Measurements from ENCODE around the gene NDUFB10.

NDUFB10 gene

GRCh38 chr16:1977875-1978268 is 18.5 kb downstream of the NDUFB10 start:
- no peak for DNase-seq (ENCODE audit: low spot score)
- TF ChIP-seq CTCF (IDR thresholded peaks at IDR 0.05; ENCODE audit: extremely low read depth, missing control alignments) = no peak

DNA sequence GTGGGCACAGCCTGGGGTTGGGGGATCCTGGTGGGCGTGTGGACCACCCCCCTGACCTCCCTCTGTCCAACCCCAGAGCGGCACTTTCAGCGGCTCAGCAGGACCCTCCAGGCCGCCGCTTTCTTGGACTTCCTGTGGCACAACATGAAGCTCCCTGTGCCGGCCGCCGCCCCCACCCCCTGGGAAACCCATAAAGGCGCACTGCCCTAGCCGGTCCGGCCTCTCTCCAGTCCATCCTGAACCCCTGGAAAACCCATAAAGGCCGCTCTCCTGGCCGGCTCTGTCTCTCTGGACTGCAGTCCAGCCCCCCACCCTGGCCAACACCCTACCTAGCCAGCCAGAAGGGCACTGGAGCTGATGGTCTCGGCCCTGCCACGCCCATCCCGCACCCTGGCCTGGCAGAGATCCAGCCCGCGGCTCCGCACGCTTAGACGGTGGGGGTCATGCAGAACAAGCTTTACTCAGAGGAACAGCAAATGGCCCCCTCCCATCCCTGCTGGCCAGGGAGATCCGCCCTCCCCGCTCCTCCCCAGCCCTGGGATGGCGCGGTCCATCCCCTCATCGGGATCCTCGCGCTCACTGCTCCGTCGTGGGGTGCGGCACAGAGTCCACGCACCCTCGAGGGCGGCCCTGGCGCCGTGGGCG is 19.3 kb downstream of the NDUFB10 start:
- TF ChIP-seq CTCF (IDR thresholded peaks at IDR 0.05; ENCODE audit: extremely low read depth, missing control alignments) = no peak
- DNase-seq (ENCODE audit: low spot score) = no peak

- DNase-seq (ENCODE audit: low spot score) = no peak
- no peak for TF ChIP-seq CTCF (IDR thresholded peaks at IDR 0.05; ENCODE audit: extremely low read depth, missing control alignments)
Measured at GRCh38 chr16:1979271-1980029, 20.1 kb downstream of the NDUFB10 start.

- TF ChIP-seq CTCF (IDR thresholded peaks at IDR 0.05; ENCODE audit: extremely low read depth, missing control alignments) = no peak
- no peak for DNase-seq (ENCODE audit: low spot score)
Measured at GRCh38 chr16:1980030-1980769, 20.9 kb downstream of the NDUFB10 start.

- TF ChIP-seq CTCF (IDR thresholded peaks at IDR 0.05; ENCODE audit: extremely low read depth, missing control alignments) = no peak
- DNase-seq (ENCODE audit: low spot score) = no peak
Measured at GRCh38 chr16:1980770-1981087, 21.4 kb downstream of the NDUFB10 start.

- DNase-seq (ENCODE audit: low spot score) = no peak
- TF ChIP-seq CTCF (IDR thresholded peaks at IDR 0.05; ENCODE audit: extremely low read depth, missing control alignments) = no peak
Measured at GRCh38 chr16:1981398-1981836, 22.1 kb downstream of the NDUFB10 start, which contains the start of gene NOXO1. Gene NOXO1 (minus strand): TSS chr16:1981469. CDS start chr16:1981179, 290 bp downstream.

DNA sequence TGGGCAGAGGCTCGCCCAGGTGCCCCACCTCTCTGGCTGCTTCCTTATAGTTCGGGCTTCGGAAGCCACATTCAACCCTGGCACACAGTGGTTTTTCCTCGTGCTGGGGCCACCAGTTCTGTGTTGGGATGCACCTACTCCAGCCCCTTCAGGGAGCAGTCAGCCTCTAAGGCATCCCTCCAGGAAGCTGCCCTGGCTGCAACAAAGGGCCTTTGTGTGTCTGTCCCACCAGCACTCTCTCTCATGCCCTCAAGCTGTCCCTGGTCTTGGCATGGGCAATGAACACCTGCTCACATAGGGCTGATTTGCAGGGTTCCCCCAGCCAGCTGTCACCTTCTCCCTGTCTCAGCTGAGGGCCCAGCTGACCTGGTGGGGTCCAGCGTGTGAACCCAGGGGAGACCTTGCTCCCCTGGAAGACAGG is 22.7 kb downstream of the NDUFB10 start:
- no peak for DNase-seq (ENCODE audit: low spot score)
- TF ChIP-seq CTCF (IDR thresholded peaks at IDR 0.05; ENCODE audit: extremely low read depth, missing control alignments) = no peak
